Hepatocyte (in vitro differentiated cells): ENCODE results near the gene CCNT1. TPM values are rescaled to one million over a fixed set of nuclear protein-coding genes. Genes with fewer than 3 reads are reported as not detected.
"Not testable (repeated sequence)": the region's sequence is repeated elsewhere in the genome, so short reads cannot be mapped to it uniquely, and the experiment has no call there.

Experiments
- DNase-seq: peaks from one replicate; pipeline ENCODE4 v3.0.0-alpha.2; 2016; ENCODE audit warnings: low spot score
- H2AFZ ChIP-seq: fragments of 200-600 bp; sonication (generic); 2 replicates; pipeline ENCODE4 v1.6.0; 2016; ENCODE audit warnings: antibody characterized with exemption, mild to moderate bottlenecking
- H3K27ac ChIP-seq: fragments of 200-600 bp; sonication (generic); 2 replicates; pipeline ENCODE4 v1.5.1; 2016; ENCODE audit warnings: mild to moderate bottlenecking
- H3K27me3 ChIP-seq: fragments of 200-600 bp; sonication (generic); 2 replicates; pipeline ENCODE4 v1.6.1; 2016
- H3K36me3 ChIP-seq: fragments of 200-600 bp; sonication (generic); replicated peaks from 2 replicates; pipeline ENCODE4 v1.5.1; 2016; ENCODE audit warnings: low read depth; ENCODE audit not compliant: insufficient read depth
- H3K4me1 ChIP-seq: fragments of 200-600 bp; sonication (generic); 2 replicates; pipeline ENCODE4 v1.5.1; 2016; ENCODE audit warnings: mild to moderate bottlenecking, moderate library complexity; ENCODE audit not compliant: insufficient read depth
- H3K4me2 ChIP-seq: fragments of 200-600 bp; sonication (generic); 2 replicates; pipeline ENCODE4 v1.6.0; 2016
- H3K4me3 ChIP-seq: fragments of 200-600 bp; sonication (generic); 2 replicates; pipeline ENCODE4 v1.5.1; 2016; ENCODE audit warnings: mild to moderate bottlenecking
- H3K79me2 ChIP-seq: fragments of 200-600 bp; sonication (generic); 2 replicates; pipeline ENCODE4 v1.6.0; 2017; ENCODE audit warnings: mild to moderate bottlenecking
- H3K9me2 ChIP-seq: fragments of 200-600 bp; sonication (generic); replicated peaks from 2 replicates; pipeline ENCODE4 v1.6.0; 2017; ENCODE audit warnings: mild to moderate bottlenecking; ENCODE audit not compliant: insufficient read depth
- H3K9me3 ChIP-seq: fragments of 200-600 bp; sonication (generic); 2 replicates; pipeline ENCODE4 v1.5.1; 2016; ENCODE audit warnings: low read depth, mild to moderate bottlenecking
- H4K20me1 ChIP-seq: fragments of 200-600 bp; sonication (generic); 2 replicates; pipeline ENCODE4 v1.6.0; 2016; ENCODE audit warnings: mild to moderate bottlenecking; ENCODE audit not compliant: insufficient read depth, poor library complexity, severe bottlenecking
- EZH2 ChIP-seq: fragments of 200-600 bp; sonication (generic); IDR thresholded peaks from 2 replicates; pipeline ENCODE4 v1.6.1; 2016; ENCODE audit warnings: antibody characterized with exemption, mild to moderate bottlenecking, borderline replicate concordance
- EZH2phosphoT487 ChIP-seq: fragments of 200-600 bp; sonication (generic); IDR thresholded peaks from one replicate; pipeline ENCODE4 v1.6.1; 2018; ENCODE audit warnings: antibody characterized with exemption, mild to moderate bottlenecking, low read depth, moderate library complexity; ENCODE audit not compliant: unreplicated experiment, severe bottlenecking
- WGBS: methylation state at CpG from one replicate; pipeline ENCODE4 v1.1.6; 2016; ENCODE audit warnings: low lambda C conversion rate; ENCODE audit errors: missing lambda C conversion rate; 5-methylcytosine and 5-hydroxymethylcytosine counted together
- polyA plus RNA-seq: library from polyadenylated mRNA; unstranded; fragments of >200 nt; fragmentation: Nextera tagmentation; extraction: Ambion mirVana; gene quantifications from 2 replicates; pipeline ENCODE4 v1.2.1, GENCODE V29; 2016
- total RNA-seq: library from RNA; depleted of rRNA; stranded (reverse); fragments of >200 nt; gene quantifications from 2 replicates; pipeline ENCODE4 v1.2.3, GENCODE V29; 2014
- TF ChIP-seq, protein P1 (sequence below): fragments of 200-600 bp; sonication (generic); IDR thresholded peaks from 2 replicates; pipeline ENCODE4 v1.5.1; 2016; ENCODE audit warnings: antibody characterized with exemption, mild to moderate bottlenecking; ENCODE audit not compliant: poor library complexity

CCNT1 gene
- total and polyA plus RNA-seq, 2 experiments from 2014 or later, result 5.2 to 27.0 TPM

DNA sequence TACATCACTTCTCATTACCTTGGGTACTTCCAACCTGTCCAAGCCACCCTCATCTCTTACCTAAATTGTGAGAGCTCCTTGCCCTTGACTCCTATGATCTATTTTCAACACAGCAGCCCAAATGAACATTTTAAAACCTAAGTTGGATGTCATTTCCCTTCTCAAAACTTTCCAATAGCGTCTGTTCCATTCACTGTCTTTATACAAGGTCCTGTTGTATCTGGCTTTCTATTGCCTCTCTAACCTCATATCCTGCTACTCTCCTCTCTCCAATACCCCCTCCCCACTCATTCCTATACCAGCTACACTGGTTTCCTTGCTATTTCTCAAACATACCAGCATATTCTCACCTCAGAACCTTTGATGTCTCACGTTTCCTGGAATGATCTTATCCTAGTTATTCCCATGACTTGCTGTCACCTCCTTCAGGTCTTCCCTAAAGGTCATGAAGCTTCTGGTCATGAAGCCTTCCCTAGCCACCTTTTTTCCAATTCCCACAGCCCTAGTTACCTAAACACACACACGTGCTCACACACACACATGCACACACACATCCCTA, 30.4 kb downstream of the CCNT1 start:
- H2AFZ ChIP-seq, result no peak overlapping the region

GRCh38 chr12:48683534-48683933, 33.0 kb downstream of the CCNT1 start:
- no peaks in the 10 kb centered on the region for H3K9me3 ChIP-seq
- no peak overlapping the region for H2AFZ ChIP-seq
- no peak for TF ChIP-seq EZH2
- no peak for TF ChIP-seq EZH2phosphoT487
- no peak overlapping the region for H3K4me3 ChIP-seq
- no peaks in the 10 kb centered on the region for H3K36me3 ChIP-seq
- H3K4me2 ChIP-seq, result no peak overlapping the region
- peaks cover 7% of the 10 kb centered on the region for H4K20me1 ChIP-seq
- DNase-seq, result no peak
- H3K9me2 ChIP-seq, result no peaks in the 10 kb centered on the region
- peaks cover 32% of the 10 kb centered on the region for H3K79me2 ChIP-seq
- H3K27ac ChIP-seq, result no peak overlapping the region
- H3K27me3 ChIP-seq, result no peaks in the 10 kb centered on the region
- 97% methylated on average over 4 of the region's 4 CpGs for WGBS
- peaks cover 24% of the 10 kb centered on the region for H3K4me1 ChIP-seq

More for the DNA sequence above, 30.4 kb downstream of the CCNT1 start:
- H3K9me2 ChIP-seq, result no peaks in the 10 kb centered on the region
- H3K79me2 ChIP-seq, result peaks cover 13% of the 10 kb centered on the region
- H3K27ac ChIP-seq, result no peak overlapping the region
- H3K4me3 ChIP-seq, result no peak overlapping the region
- no peaks in the 10 kb centered on the region for H3K4me1 ChIP-seq
- WGBS, result 55% methylated on average over 3 of the region's 3 CpGs
- peaks cover 11% of the 10 kb centered on the region for H4K20me1 ChIP-seq
- no peaks in the 10 kb centered on the region for H3K36me3 ChIP-seq
- H3K4me2 ChIP-seq, result no peak overlapping the region
- no peaks in the 10 kb centered on the region for H3K9me3 ChIP-seq
- H3K27me3 ChIP-seq, result no peaks in the 10 kb centered on the region
- DNase-seq, result no peak
- no peak for TF ChIP-seq EZH2
- TF ChIP-seq EZH2phosphoT487, result no peak
- TF ChIP-seq, protein P1, sequence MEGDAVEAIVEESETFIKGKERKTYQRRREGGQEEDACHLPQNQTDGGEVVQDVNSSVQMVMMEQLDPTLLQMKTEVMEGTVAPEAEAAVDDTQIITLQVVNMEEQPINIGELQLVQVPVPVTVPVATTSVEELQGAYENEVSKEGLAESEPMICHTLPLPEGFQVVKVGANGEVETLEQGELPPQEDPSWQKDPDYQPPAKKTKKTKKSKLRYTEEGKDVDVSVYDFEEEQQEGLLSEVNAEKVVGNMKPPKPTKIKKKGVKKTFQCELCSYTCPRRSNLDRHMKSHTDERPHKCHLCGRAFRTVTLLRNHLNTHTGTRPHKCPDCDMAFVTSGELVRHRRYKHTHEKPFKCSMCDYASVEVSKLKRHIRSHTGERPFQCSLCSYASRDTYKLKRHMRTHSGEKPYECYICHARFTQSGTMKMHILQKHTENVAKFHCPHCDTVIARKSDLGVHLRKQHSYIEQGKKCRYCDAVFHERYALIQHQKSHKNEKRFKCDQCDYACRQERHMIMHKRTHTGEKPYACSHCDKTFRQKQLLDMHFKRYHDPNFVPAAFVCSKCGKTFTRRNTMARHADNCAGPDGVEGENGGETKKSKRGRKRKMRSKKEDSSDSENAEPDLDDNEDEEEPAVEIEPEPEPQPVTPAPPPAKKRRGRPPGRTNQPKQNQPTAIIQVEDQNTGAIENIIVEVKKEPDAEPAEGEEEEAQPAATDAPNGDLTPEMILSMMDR, result no peak

GRCh38 chr12:48682927-48683326, 33.6 kb downstream of the CCNT1 start:
- Histone ChIP-seq H3K79me2 (peaks cover 38% of the 10 kb centered on the region), H4K20me1 (peaks cover 13% of the 10 kb centered on the region), H2AFZ (peak overlapping the region; percentile 74), H3K4me3 (peak overlapping the region; percentile 32), H3K27me3 (no peaks in the 10 kb centered on the region), H3K4me1 (peaks cover 29% of the 10 kb centered on the region), H3K27ac (no peak overlapping the region), H3K9me3 (no peaks in the 10 kb centered on the region), H3K4me2 (peak overlapping the region; percentile 77), H3K9me2 (no peaks in the 10 kb centered on the region), H3K36me3 (no peaks in the 10 kb centered on the region)
- no peak for DNase-seq
- TF ChIP-seq EZH2phosphoT487 (no peak), EZH2 (no peak)
- TF ChIP-seq, protein P1, result no peak
- 85% methylated on average over 2 of the region's 2 CpGs for WGBS

DNA sequence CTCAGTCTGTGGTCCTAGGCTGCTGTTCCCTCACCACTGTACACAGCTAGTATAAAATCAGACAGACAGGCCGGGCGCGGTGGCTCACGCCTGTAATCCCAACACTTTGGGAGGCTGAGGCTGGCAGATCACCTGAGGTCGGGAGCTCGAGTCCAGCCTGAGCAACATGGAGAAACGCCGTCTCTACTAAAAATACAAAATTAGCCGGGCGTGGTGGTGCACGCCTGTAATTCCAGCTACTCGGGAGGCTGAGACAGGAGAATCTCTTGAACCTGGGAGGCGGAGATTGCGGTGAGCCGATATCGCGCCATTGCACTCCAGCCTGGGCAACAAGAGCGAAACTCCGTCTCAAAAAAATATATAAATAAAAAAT, 34.0 kb downstream of the CCNT1 start:
- Histone ChIP-seq H3K79me2 (peaks cover 42% of the 10 kb centered on the region), H3K4me3 (peak overlapping the region; percentile 32), H2AFZ (peak overlapping the region; percentile 74), H3K4me1 (peaks cover 29% of the 10 kb centered on the region), H3K4me2 (peak overlapping the region; percentile 77), H4K20me1 (peaks cover 14% of the 10 kb centered on the region), H3K27ac (peak overlapping the region; percentile 8)
- H3K9me3 ChIP-seq, H3K27me3 ChIP-seq, H3K9me2 ChIP-seq, DNase-seq, H3K36me3 ChIP-seq: not testable (repeated sequence)
- 17% methylated on average over 19 of the region's 19 CpGs for WGBS
